Choroid plexus epithelial cell (primary cell): Measurements from ENCODE around the gene MVP.

Experiments used
- DNase-seq: peaks from one replicate; pipeline ENCODE4 v3.0.0-alpha.2; 2010; ENCODE audit warnings: low read depth
- H3K4me3 ChIP-seq: 2 replicates; pipeline ENCODE4 v1.5.1; 2011; ENCODE audit warnings: low read depth, mild to moderate bottlenecking, control low read depth, low read length, moderate library complexity
- CTCF ChIP-seq: conservative IDR thresholded peaks from 2 replicates; pipeline ENCODE4 v1.5.1; 2011; ENCODE audit warnings: low read depth, mild to moderate bottlenecking, control low read depth, inconsistent platforms, low read length, moderate library complexity

The MVP gene

GRCh38 chr16:29854520-29855100, 34.3 kb downstream of the MVP start:
- TF ChIP-seq CTCF, result no peak
- no peak overlapping the region for H3K4me3 ChIP-seq
- DNase-seq, result no peak

GRCh38 chr16:29857133-29857760, 37.0 kb downstream of the MVP start:
- TF ChIP-seq CTCF, result no peak
- DNase-seq, result peak; percentile 56
- H3K4me3 ChIP-seq, result no peak overlapping the region

- DNase-seq, result no peak
- TF ChIP-seq CTCF, result no peak
These were observed 38.0 kb downstream of the MVP start for GRCh38 chr16:29858149-29858849.

GRCh38 chr16:29858974-29859373, 38.7 kb downstream of the MVP start:
- H3K4me3 ChIP-seq, result no peak overlapping the region
- no peak for TF ChIP-seq CTCF
- no peak for DNase-seq

More at GRCh38 chr16:29858149-29858849, 38.0 kb downstream of the MVP start:
- no peak overlapping the region for H3K4me3 ChIP-seq

GRCh38 chr16:29860218-29860617, 40.0 kb downstream of the MVP start:
- DNase-seq, result no peak
- TF ChIP-seq CTCF, result no peak
- no peak overlapping the region for H3K4me3 ChIP-seq

GRCh38 chr16:29862383-29862883, 42.2 kb downstream of the MVP start:
- TF ChIP-seq CTCF, result peak; percentile 50
- DNase-seq, result peak; percentile 35
- peak overlapping the region; percentile 91 for H3K4me3 ChIP-seq
